ENCODE results near the gene PRKN. TPM values are rescaled to one million over a fixed set of nuclear protein-coding genes. Genes with fewer than 3 reads are reported as not detected.

PRKN gene
- total RNA-seq, 1 experiment from 2014 or later = 2.0 TPM

DNA sequence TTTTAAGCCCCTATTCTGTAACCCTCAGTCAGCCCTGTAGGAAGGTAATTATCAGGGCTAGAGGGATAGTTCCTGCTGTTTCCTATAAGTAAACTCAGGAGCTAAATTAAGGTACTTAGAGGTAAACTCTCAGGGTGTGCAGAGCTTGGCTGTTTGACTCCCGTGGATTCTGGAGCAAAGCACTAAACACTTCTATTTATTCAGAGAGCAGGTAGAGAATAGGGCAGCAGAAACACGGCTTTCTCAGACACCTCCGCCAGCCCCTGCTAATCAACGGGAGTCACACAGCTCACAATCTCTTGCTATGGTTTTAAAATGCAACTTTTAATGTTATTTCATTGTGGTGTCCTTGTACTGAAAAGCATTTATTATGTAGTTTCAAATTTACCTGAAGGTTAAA lies 21.8 kb downstream of the PRKN start:
- H2AK5ac ChIP-seq (ENCODE audit: insufficient read length, low read length) = no peak overlapping the region
- H3K79me2 ChIP-seq (ENCODE audit: insufficient read depth, low read length) = no peaks in the 10 kb centered on the region
- no peaks in the 10 kb centered on the region for H3K9me3 ChIP-seq (ENCODE audit: control insufficient read depth, low read depth, low read length)
- H3K23ac ChIP-seq (ENCODE audit: insufficient read length, low read depth, low read length) = no peak overlapping the region
- H3K79me1 ChIP-seq (ENCODE audit: insufficient read depth, low read depth, low read length, poor library complexity, severe bottlenecking) = no peaks in the 10 kb centered on the region
- H3K27ac Mint-ChIP-seq = no peak overlapping the region
- H3T11ph ChIP-seq (ENCODE audit: low read length) = no peak overlapping the region
- H3K9me3 Mint-ChIP-seq = peaks cover 4 to 7% of the 10 kb centered on the region in 2 experiments; a peak in 3 of 5 replicates
- TF ChIP-seq, protein P1, sequence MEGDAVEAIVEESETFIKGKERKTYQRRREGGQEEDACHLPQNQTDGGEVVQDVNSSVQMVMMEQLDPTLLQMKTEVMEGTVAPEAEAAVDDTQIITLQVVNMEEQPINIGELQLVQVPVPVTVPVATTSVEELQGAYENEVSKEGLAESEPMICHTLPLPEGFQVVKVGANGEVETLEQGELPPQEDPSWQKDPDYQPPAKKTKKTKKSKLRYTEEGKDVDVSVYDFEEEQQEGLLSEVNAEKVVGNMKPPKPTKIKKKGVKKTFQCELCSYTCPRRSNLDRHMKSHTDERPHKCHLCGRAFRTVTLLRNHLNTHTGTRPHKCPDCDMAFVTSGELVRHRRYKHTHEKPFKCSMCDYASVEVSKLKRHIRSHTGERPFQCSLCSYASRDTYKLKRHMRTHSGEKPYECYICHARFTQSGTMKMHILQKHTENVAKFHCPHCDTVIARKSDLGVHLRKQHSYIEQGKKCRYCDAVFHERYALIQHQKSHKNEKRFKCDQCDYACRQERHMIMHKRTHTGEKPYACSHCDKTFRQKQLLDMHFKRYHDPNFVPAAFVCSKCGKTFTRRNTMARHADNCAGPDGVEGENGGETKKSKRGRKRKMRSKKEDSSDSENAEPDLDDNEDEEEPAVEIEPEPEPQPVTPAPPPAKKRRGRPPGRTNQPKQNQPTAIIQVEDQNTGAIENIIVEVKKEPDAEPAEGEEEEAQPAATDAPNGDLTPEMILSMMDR (conservative IDR thresholded peaks at IDR 0.05) = no peak
- H3K27ac ChIP-seq (ENCODE audit: insufficient read length, low read depth, low read length) = no peak overlapping the region
- H3K27me3 ChIP-seq (ENCODE audit: insufficient read depth, low read length) = no peaks in the 10 kb centered on the region
- no peak overlapping the region for H2BK12ac ChIP-seq (ENCODE audit: insufficient read length, low read depth, low read length)
- H3K27me3 Mint-ChIP-seq (ENCODE audit: low read depth) = no peaks in the 10 kb centered on the region
- H4K20me1 ChIP-seq (ENCODE audit: control insufficient read depth, insufficient read depth, insufficient read length) = no peaks in the 10 kb centered on the region
- peaks cover 0 to 8% of the 10 kb centered on the region in 2 experiments; a peak in 1 of 4 replicates for H3K4me1 Mint-ChIP-seq
- no peak overlapping the region for H3K4me2 ChIP-seq (ENCODE audit: insufficient read depth, insufficient read length, low read length)
- no peak overlapping the region for H4K5ac ChIP-seq (ENCODE audit: insufficient read length, low read depth, low read length)
- H3K4me1 ChIP-seq (ENCODE audit: insufficient read depth, low read length) = no peaks in the 10 kb centered on the region
- no peak for DNase-seq
- no peak overlapping the region for H3K56ac ChIP-seq (ENCODE audit: insufficient read length, low read depth, low read length)
- H3K14ac ChIP-seq (ENCODE audit: insufficient read depth, low read length) = no peak overlapping the region
- H3K18ac ChIP-seq (ENCODE audit: insufficient read length, low read depth, low read length) = no peak overlapping the region
- H3K23me2 ChIP-seq (ENCODE audit: insufficient read length, low read depth, low read length, poor library complexity, severe bottlenecking) = no peaks in the 10 kb centered on the region
- no peak overlapping the region for H2BK15ac ChIP-seq (ENCODE audit: low read depth, low read length)
- H2BK120ac ChIP-seq (ENCODE audit: low read depth, low read length, poor library complexity, severe bottlenecking) = no peak overlapping the region
- no peak overlapping the region for H3K9ac ChIP-seq (ENCODE audit: extremely low read depth, insufficient read length, low read length)
- no peak overlapping the region for H2BK5ac ChIP-seq (ENCODE audit: insufficient read length, low read length)
- no peak overlapping the region for H2BK20ac ChIP-seq (ENCODE audit: low read depth, low read length, poor library complexity, severe bottlenecking)
- H3K36me3 Mint-ChIP-seq (ENCODE audit: insufficient read depth in 1 of 3, low read depth in 3 of 3) = peaks cover 0 to 11% (median 0%) of the 10 kb centered on the region in 3 experiments; a peak in 3 of 7 replicates
- H3K4me3 Mint-ChIP-seq = no peak overlapping the region
- H4K8ac ChIP-seq (replicated peaks; ENCODE audit: insufficient read length, low read depth, low read length) = no peak overlapping the region
- H4K91ac ChIP-seq (ENCODE audit: insufficient read length, low read depth, low read length) = no peak overlapping the region
- H3K4ac ChIP-seq (ENCODE audit: low read depth, low read length) = no peak overlapping the region
- no CpG with 5 or more reads among the region's 4 CpGs for WGBS (ENCODE audit: extremely low coverage, insufficient read length, low lambda C conversion rate)
- no peak overlapping the region for H2AFZ ChIP-seq (ENCODE audit: low read length)
